Osteoblast (primary cell): ENCODE measurements around the gene VAV2. TPM values are rescaled to one million over a fixed set of nuclear protein-coding genes. Genes with fewer than 3 reads are reported as not detected.
A peak's percentile ranks its signal among the peaks of the same experiment; 100 is the strongest.

Source experiments
- DNase-seq: peaks from one replicate; pipeline ENCODE4 v3.0.0; 2011; ENCODE audit warnings: low spot score, mixed read lengths; ENCODE audit not compliant: insufficient read length; ENCODE audit errors: missing footprints
- H2AFZ ChIP-seq: 2 replicates; pipeline ENCODE4 v1.6.0; 2011; ENCODE audit warnings: mild to moderate bottlenecking, low read length
- H3K27ac ChIP-seq: 2 replicates; pipeline ENCODE4 v1.5.1; 2011; ENCODE audit warnings: mild to moderate bottlenecking, low read depth, low read length, moderate library complexity
- H3K27me3 ChIP-seq: 2 replicates; pipeline ENCODE4 v1.6.0; 2012; ENCODE audit warnings: mild to moderate bottlenecking, control low read depth, inconsistent platforms, low read length, moderate library complexity; ENCODE audit not compliant: insufficient read depth
- H3K36me3 ChIP-seq: 2 replicates; pipeline ENCODE4 v1.5.1; 2011; ENCODE audit warnings: mild to moderate bottlenecking, low read length, control low read depth, moderate library complexity; ENCODE audit not compliant: insufficient read depth
- H3K4me1 ChIP-seq: 2 replicates; pipeline ENCODE4 v1.5.1; 2011; ENCODE audit warnings: mild to moderate bottlenecking, low read length, control low read depth, moderate library complexity; ENCODE audit not compliant: insufficient read depth
- H3K4me2 ChIP-seq: 2 replicates; pipeline ENCODE4 v1.6.0; 2011; ENCODE audit warnings: mild to moderate bottlenecking, low read length; ENCODE audit not compliant: insufficient read depth
- H3K4me3 ChIP-seq: fragments of 200-600 bp; sonication (generic); 3 replicates; pipeline ENCODE4 v1.5.1; 2012; ENCODE audit warnings: mild to moderate bottlenecking, low read length, inconsistent platforms; ENCODE audit not compliant: insufficient read depth
- H3K79me2 ChIP-seq: 2 replicates; pipeline ENCODE4 v1.6.0; 2012; ENCODE audit warnings: mild to moderate bottlenecking, low read length, control low read depth, inconsistent platforms; ENCODE audit not compliant: insufficient read depth
- H3K9me3 ChIP-seq: 2 replicates; pipeline ENCODE4 v1.5.1; 2011; ENCODE audit warnings: low read depth, low read length, control low read depth
- H4K20me1 ChIP-seq: 2 replicates; pipeline ENCODE4 v1.6.0; 2012; ENCODE audit warnings: mild to moderate bottlenecking, low read length, control low read depth; ENCODE audit not compliant: insufficient read depth
- CTCF ChIP-seq: IDR thresholded peaks from 2 replicates; pipeline ENCODE4 v1.5.1; 2011; ENCODE audit warnings: mild to moderate bottlenecking, low read depth, low read length, moderate library complexity; ENCODE audit errors: extremely low read depth
- total RNA-seq: library from RNA; depleted of rRNA; stranded (reverse); fragments of >200 nt; gene quantifications from 2 replicates; pipeline ENCODE4 v1.2.3, GENCODE V29; 2012

The VAV2 gene
- total RNA-seq, 1 donor = 8.0 TPM

GRCh38 chr9:133895335-133895734, 96.8 kb downstream of the VAV2 start:
- DNase-seq = no peak
- no peak overlapping the region for H2AFZ ChIP-seq
- peaks cover 14% of the 10 kb centered on the region for H3K79me2 ChIP-seq
- TF ChIP-seq CTCF = no peak
- H3K36me3 ChIP-seq = no peaks in the 10 kb centered on the region
- H3K9me3 ChIP-seq = no peaks in the 10 kb centered on the region
- H3K27me3 ChIP-seq = no peaks in the 10 kb centered on the region
- H3K4me2 ChIP-seq = no peak overlapping the region
- peaks cover 2% of the 10 kb centered on the region for H3K4me1 ChIP-seq
- no peak overlapping the region for H3K4me3 ChIP-seq
- peaks cover 28% of the 10 kb centered on the region for H4K20me1 ChIP-seq
- H3K27ac ChIP-seq = no peak overlapping the region

- H3K4me3 ChIP-seq = no peak overlapping the region
- peaks cover 9% of the 10 kb centered on the region for H3K4me1 ChIP-seq
- peaks cover 19% of the 10 kb centered on the region for H3K79me2 ChIP-seq
- H3K27ac ChIP-seq = no peak overlapping the region
- H3K27me3 ChIP-seq = no peaks in the 10 kb centered on the region
- H4K20me1 ChIP-seq = peaks cover 31% of the 10 kb centered on the region
- H2AFZ ChIP-seq = no peak overlapping the region
- H3K9me3 ChIP-seq = no peaks in the 10 kb centered on the region
- no peaks in the 10 kb centered on the region for H3K36me3 ChIP-seq
- no peak for TF ChIP-seq CTCF
- H3K4me2 ChIP-seq = no peak overlapping the region
- DNase-seq = peak; percentile 66
These were observed 97.5 kb downstream of the VAV2 start for GRCh38 chr9:133894377-133895321.

GRCh38 chr9:133893191-133893994, 98.7 kb downstream of the VAV2 start:
- Histone ChIP-seq H3K9me3 (no peaks in the 10 kb centered on the region), H2AFZ (no peak overlapping the region), H3K36me3 (no peaks in the 10 kb centered on the region), H3K27me3 (no peaks in the 10 kb centered on the region), H3K4me1 (peaks cover 11% of the 10 kb centered on the region), H4K20me1 (peaks cover 42% of the 10 kb centered on the region), H3K27ac (no peak overlapping the region), H3K4me2 (no peak overlapping the region), H3K79me2 (peaks cover 31% of the 10 kb centered on the region), H3K4me3 (no peak overlapping the region)
- no peak for DNase-seq
- no peak for TF ChIP-seq CTCF
